Measurements from ENCODE around the gene BOC.

The BOC gene

GRCh38 chr3:113222451-113223086 is 11.2 kb downstream of the BOC start:
- DNase-seq (ENCODE audit: low read depth, low spot score) = no peak

- no peak for DNase-seq (ENCODE audit: low read depth, low spot score)
These were observed 12.3 kb downstream of the BOC start for GRCh38 chr3:113223475-113224281.

- no peak for DNase-seq (ENCODE audit: low read depth, low spot score)
These were observed 13.9 kb downstream of the BOC start for GRCh38 chr3:113225286-113225685.

GRCh38 chr3:113226491-113226890 is 15.1 kb downstream of the BOC start:
- no peak for DNase-seq (ENCODE audit: low read depth, low spot score)

GRCh38 chr3:113227146-113227545 is 15.8 kb downstream of the BOC start:
- DNase-seq (ENCODE audit: low read depth, low spot score) = no peak

GRCh38 chr3:113228498-113229286 is 17.3 kb downstream of the BOC start:
- no peak for DNase-seq (ENCODE audit: low read depth, low spot score)

GRCh38 chr3:113231391-113231790 is 20.0 kb downstream of the BOC start:
- DNase-seq (ENCODE audit: low read depth, low spot score) = no peak

GRCh38 chr3:113231827-113232253 is 20.5 kb downstream of the BOC start:
- no peak for DNase-seq (ENCODE audit: low read depth, low spot score)

GRCh38 chr3:113232342-113232741 is 21.0 kb downstream of the BOC start:
- no peak for DNase-seq (ENCODE audit: low read depth, low spot score)

GRCh38 chr3:113233497-113233896 is 22.1 kb downstream of the BOC start:
- no peak for DNase-seq (ENCODE audit: low read depth, low spot score)

- DNase-seq (ENCODE audit: low read depth, low spot score) = no peak
These were observed 22.7 kb downstream of the BOC start for GRCh38 chr3:113234028-113234427.

- no peak for DNase-seq (ENCODE audit: low read depth, low spot score)
These were observed 23.4 kb downstream of the BOC start for GRCh38 chr3:113234688-113235260.

- no peak for DNase-seq (ENCODE audit: low read depth, low spot score)
These were observed 27.1 kb downstream of the BOC start for GRCh38 chr3:113238503-113238902.

- DNase-seq (ENCODE audit: low read depth, low spot score) = no peak
These were observed 29.5 kb downstream of the BOC start for GRCh38 chr3:113240841-113241240.

- no peak for DNase-seq (ENCODE audit: low read depth, low spot score)
These were observed 30.1 kb downstream of the BOC start for GRCh38 chr3:113241292-113242095.

GRCh38 chr3:113242096-113242581 is 30.8 kb downstream of the BOC start:
- no peak for DNase-seq (ENCODE audit: low read depth, low spot score)

GRCh38 chr3:113243071-113243470 is 31.7 kb downstream of the BOC start:
- DNase-seq (ENCODE audit: low read depth, low spot score) = no peak

- DNase-seq (ENCODE audit: low read depth, low spot score) = no peak
These were observed 32.5 kb downstream of the BOC start for GRCh38 chr3:113243846-113244245.

- no peak for DNase-seq (ENCODE audit: low read depth, low spot score)
These were observed 34.4 kb downstream of the BOC start for GRCh38 chr3:113245761-113246161.

GRCh38 chr3:113247068-113247467 is 35.7 kb downstream of the BOC start:
- DNase-seq (ENCODE audit: low read depth, low spot score) = no peak

Measured in activated naive CD8-positive, alpha-beta T cell treated with anti-CD3 and anti-CD28 coated beads, Interleukin-2, amount 50 U/mL, for 16 hours (primary cell).